ENCODE results near the gene PEDS1.
"Not testable (repeated sequence)": the region's sequence is repeated elsewhere in the genome, so short reads cannot be mapped to it uniquely, and the experiment has no call there.

PEDS1 gene

DNA sequence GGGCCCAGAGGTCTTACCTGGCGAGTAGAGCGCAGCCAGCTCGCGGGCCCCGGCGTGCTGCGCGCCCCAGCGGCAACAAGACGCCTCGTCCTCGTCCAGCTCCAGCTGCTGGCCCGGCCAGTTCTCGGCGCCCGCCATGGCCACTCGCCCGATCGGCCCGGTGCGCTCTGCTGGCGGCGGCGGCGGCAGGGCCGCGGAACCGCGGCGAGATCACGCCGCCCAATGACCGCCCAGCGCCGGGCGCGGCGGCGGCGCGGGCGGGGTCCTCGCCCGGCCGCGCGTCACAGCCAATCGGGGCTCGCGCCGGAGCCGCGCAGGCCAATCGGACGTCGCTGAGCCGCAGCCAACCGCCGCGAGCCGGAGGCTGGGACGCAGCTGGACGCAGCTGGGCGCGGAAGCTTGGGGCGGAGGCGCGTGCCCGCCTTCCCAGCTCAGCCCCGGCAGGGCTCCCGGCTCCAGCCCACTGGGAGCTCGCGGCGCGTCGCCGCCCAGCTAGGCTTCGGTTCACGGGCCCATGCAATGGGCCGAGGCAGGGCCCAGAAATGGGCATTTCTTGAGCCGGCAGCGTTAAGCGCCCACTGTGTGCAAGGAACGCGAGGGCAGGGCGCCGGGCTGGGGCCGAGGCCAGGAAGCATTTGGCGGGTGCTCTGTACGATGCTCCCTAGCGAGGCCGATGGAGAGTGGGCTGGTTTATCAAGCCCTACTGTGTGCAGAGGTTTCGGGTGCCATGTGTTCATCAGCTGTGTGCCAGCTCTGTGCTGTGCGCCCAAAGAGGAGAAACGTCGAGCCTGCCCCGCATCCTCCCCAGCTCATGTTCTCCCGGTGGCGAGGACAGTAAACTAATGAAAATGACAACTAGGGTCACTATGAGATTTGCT lies at the start of gene PEDS1:
Gene PEDS1 (minus strand): TSS at position 224 of the 878 bp plus-strand sequence. CDS start 86 bp downstream, at position 138.
- peak; percentile 85 for DNase-seq

DNA sequence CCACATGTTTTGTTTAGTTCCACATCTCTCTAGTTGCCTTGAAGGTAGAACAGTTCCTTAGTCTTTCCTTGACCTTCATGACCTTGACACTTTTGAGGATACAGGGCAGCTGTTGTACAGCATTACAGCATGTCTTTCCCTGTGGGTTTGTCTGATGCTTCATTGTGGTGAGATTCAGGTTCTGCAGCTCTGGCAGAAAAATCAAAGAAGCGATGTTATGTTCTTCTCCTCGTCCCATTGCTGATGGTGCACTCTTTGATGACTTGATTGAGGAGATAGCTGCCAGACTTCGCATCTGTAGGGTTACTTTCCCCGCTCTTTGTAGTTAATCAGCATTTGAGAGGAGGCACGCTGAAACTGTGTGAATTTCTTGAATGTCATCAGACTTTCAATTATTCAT lies 49.2 kb upstream of the PEDS1 start:
- DNase-seq, result no peak

DNA sequence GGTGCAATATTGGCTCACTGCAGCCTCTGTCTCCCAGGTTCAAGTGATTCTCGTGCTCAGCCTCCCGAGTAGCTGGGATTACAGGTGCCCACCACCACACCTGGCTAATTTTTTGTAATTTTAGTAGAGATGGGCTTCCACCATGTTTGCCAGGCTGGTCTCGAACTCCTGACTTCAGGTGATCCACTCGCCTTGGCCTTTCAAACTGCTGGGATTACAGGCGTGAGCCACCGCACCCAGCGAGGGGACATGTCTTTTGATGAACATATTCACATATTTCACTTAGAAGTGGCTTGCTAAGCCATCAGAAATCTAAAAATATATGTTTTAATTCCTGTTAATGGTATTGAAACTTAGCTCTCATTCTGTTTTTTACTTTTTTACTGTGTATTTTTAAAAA lies 48.2 kb upstream of the PEDS1 start:
- not testable (repeated sequence) for DNase-seq

DNA sequence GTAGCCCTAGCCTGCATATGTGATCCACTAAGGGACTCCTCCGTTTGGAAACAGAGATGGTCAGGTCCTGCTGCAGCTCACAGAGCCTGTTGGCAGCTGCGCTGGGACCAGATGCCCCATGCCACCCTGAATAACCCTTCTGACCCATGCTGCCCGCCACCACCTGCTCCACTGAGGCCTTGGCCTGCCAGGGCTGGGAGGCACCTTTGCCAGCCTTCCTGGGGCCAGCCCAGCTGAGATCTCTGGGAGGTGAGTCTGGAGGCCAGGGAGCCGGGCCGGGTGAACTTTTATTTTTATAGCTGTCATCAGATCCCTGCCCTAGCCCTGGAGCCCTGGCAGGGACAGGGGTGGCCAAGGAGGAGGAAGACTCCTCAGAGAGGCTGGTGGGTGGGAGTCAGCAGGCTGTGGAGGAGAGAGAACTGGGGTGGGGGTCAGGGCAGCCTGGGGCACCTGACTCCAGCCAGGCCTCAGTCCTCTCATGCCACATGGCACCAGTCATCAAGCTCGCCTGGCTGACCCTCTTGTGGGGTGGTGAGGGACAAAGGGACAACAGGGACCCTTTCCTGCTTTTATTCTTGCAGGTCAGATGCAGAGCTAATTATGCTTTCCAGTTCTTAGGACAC lies 47.1 kb upstream of the PEDS1 start:
- DNase-seq, result no peak

DNA sequence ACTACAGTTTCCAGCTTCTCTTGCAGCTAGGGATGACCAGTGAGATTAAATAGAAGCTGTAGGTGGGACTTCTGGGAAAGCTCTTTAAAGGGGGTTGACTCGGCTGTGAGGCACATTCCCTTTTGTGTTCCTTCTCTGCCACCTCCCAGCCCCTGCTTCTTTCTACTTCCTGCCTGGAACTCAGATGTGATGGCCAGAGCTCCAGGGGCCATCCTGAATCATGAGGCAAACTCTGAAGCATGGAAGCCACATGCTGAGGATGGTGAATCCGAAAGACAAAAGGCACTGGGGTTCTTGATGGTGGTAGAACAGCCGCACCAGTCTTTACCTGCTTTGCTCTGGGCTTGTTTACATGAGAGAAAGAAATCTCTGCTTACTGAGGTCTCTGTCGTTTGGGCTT lies 46.2 kb upstream of the PEDS1 start:
- DNase-seq, result no peak

- DNase-seq, result no peak
These were observed 45.2 kb upstream of the PEDS1 start for GRCh38 chr20:50198716-50199115.

DNA sequence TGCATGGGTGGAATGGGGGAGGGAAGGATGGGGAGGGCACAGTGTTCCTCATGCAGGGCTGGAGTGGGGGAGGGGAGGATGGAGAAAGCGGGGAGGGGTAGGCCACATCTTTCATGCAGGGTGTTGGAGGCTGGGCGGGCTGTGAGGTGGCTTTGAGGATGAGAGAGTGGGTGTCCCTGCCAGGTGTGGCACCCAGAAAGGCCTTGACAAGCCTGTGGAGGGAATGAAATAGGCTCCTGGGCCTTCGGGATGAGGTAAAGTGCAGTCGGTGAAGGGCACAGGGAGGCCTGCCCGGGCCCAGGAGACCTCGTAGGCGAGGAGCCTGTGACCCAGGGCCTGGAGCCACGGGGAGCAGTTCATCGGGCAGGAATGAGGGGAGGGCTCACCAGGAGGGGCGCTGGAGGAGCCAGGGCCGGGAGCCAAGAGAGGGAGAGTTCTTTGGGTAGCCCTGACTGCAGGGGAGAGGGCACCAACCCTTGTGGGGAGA lies 44.7 kb upstream of the PEDS1 start:
- no peak for DNase-seq

DNA sequence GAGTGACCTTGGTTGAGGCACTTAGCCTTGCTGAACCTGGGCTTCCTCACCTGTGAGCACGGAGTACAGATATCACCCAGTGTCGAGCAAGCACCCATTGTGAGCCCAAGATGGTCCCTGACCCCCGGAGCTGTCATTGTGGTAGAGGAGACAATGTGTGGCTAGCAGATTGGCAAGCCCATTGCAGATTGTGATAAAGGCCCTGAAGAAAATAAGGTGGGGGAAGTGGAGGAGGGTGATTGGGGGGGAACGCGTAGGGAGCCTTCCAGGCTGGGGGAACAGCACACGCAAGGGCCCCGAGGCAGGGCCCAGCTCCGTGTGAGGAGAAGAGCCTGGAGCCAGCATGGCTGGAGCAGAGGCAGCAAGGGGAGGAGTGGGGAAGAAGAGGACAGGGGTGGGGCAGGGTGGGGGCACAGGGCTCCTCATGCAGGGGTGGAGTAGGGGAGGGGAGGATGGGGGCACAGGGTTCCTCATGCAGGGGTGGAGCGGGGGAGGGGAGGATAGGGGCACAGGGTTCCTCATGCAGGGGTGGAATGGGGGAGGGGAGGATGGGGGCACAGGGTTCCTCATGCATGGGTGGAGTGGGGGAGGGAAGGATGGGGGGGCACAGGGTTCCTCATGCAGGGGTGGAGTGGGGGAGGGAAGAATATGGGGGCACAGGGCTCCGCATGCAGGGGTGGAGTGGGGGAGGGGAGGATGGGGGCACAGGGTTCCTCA lies 44.1 kb upstream of the PEDS1 start:
- DNase-seq, result no peak

- DNase-seq, result no peak
These were observed 43.4 kb upstream of the PEDS1 start for GRCh38 chr20:50196896-50197295.

- no peak for DNase-seq
These were observed 42.7 kb upstream of the PEDS1 start for GRCh38 chr20:50196248-50196647.

DNA sequence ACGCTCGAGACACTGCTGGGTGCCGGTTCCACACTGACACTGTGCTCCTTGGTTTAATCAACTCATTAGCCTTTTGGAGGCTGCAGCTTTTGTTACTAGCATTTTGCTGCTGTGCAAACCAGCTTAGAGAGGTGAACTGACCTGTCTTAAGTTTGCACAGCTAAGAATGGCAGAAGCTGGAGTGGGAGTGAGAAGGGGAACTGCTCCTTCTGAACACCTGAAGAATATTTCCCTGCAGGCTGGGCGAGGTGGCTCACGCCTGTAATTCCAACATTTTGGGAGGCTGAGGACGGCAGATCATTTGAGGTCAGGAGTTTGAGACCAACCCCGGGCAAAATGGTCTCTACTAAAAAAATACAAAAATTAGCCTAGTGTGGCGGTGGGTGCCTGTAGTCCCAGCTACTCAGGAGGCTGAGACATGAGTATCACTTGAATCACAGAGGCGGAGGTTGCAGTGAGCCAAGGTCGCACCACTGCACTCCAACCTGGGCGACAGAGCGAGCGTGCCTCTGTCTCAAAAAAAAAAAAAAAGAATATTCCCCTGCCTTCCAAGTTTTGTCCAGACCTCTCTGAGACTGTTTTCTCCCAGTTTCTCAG lies 42.1 kb upstream of the PEDS1 start:
- no peak for DNase-seq

DNA sequence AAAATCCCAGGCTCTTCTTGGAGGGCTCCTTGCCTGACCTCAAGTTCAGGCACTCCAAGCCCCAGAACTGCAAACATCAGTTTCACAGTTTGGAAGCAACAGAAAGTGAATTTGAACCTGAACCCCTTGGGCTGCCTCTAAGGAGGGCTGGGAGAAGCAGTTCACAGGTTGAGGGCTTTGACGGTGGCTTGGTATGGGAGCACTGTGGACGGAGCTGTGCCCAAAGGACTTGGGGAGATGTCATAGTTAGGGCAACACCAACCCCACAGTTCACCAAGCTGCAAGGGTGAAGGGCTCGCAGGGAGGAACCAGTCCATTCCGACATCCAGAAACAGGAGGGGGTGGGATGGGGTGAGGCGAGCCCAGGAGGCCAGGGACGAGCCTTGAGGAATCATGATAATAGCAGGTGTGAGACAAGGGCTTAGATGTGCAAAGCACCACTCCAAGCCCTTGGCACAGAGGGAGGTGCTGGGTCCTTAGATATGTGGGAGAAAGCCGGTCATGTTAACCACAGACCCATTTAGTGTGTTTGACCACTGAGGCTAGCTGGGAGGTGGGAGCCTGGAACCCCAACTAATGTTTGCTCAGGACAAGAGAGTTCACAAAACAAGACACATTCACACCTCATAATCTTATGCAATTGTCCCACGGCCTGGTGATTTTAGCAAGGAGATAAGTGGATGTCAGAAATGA lies 41.5 kb upstream of the PEDS1 start:
- DNase-seq, result no peak

GRCh38 chr20:50194422-50194830 lies 40.9 kb upstream of the PEDS1 start:
- DNase-seq, result no peak

GRCh38 chr20:50193836-50194421 lies 40.4 kb upstream of the PEDS1 start:
- DNase-seq, result no peak

DNA sequence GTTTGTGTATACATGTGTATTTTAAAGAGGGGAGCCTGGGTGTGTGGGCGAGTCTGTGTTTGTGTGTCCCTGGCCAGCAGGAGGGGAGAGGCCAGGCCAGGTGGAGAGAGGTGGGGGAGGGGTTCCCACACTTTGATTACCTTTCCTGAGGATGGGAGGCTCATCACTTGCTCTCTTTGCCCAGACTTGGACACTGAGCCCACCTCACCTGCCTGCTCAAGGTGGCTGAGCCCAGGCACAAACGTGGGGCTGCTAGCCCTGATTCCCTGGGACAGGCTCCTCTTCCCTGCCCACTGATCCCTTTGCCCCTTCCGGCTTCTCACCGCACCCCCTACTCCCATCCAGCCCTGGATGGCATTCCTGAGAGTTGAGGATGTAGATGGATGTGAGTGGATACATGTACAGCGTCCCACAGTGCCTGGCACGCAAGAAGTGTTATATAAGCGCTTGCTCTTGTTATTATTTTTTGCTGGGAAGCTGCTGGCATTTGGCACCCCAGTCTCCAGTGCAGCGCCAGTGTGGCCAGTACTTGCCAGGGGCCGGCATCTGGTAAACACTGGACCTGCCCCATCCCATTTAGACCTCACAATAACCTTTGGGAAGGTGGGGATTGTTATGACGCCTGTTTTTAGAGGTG lies 39.8 kb upstream of the PEDS1 start:
- DNase-seq, result no peak

GRCh38 chr20:50192364-50193198 lies 39.1 kb upstream of the PEDS1 start:
- DNase-seq, result peak; percentile 34

- no peak for DNase-seq
These were observed 38.2 kb upstream of the PEDS1 start for GRCh38 chr20:50191544-50192363.

DNA sequence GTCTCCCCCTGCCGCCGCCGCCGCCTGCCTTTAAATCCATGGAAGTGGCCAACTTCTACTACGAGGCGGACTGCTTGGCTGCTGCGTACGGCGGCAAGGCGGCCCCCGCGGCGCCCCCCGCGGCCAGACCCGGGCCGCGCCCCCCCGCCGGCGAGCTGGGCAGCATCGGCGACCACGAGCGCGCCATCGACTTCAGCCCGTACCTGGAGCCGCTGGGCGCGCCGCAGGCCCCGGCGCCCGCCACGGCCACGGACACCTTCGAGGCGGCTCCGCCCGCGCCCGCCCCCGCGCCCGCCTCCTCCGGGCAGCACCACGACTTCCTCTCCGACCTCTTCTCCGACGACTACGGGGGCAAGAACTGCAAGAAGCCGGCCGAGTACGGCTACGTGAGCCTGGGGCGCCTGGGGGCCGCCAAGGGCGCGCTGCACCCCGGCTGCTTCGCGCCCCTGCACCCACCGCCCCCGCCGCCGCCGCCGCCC lies 37.6 kb upstream of the PEDS1 start:
- no peak for DNase-seq

- peak; percentile 20 for DNase-seq
These were observed 36.9 kb upstream of the PEDS1 start, which contains the start of gene CEBPB for GRCh38 chr20:50190251-50191064. CEBPB (plus strand) TSS chr20:50190830; CDS start chr20:50191034, 204 bp downstream.

All from NCI-H2227 treated with DMSO at 0.1 percent for 48 hours (cell line).